ENCODE results near the gene TCF7L1. TPM values are rescaled to one million over a fixed set of nuclear protein-coding genes. Genes with fewer than 3 reads are reported as not detected.

TCF7L1 gene
- polyA plus RNA-seq, 1 of the 3 experiments (the other 2 are of a cell fraction) = 3.7 TPM

DNA sequence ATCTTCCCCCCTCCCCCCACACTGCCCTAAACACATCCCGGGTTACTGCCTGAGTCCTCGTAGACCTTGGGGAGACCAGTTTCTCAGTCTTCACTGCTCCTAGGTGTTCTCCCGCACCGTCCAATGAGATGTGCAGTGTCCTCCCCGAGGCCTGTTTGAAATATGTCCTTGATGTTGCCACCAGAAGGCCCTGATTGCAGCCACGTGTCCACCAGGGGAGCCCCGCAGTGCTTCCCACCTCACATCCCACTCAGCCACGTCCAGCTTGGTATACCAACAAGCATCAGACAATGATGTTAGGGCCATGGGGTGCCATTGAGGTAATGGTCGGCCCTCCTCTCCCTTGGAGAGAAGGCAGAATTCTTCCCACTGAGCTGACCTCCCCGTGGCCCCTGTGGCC lies 38.7 kb downstream of the TCF7L1 start:
- POLR2A ChIA-PET = no interaction called here
- Histone ChIP-seq H2AFZ (ENCODE audit: low read depth) (no peak overlapping the region), H3K36me3 (replicated peaks in 1 of 2; ENCODE audit: control insufficient read depth in 1 of 2, insufficient read depth in 2 of 2, low read length in 1 of 2) (no peaks in the 10 kb centered on the region), H3K4me1 (ENCODE audit: control insufficient read depth in 1 of 2, insufficient read depth in 2 of 2, low read depth in 1 of 2, low read length in 1 of 2) (no peaks in the 10 kb centered on the region), H4K20me1 (ENCODE audit: insufficient read depth) (no peaks in the 10 kb centered on the region), H3F3A (replicated peaks; ENCODE audit: insufficient read depth) (no peaks in the 10 kb centered on the region), H3K27ac (ENCODE audit: low read depth in 2 of 2, low read length in 1 of 2) (no peak overlapping the region), H3K4me2 (no peak overlapping the region), H3K27me3 (ENCODE audit: insufficient read depth) (no peaks in the 10 kb centered on the region), H3K9me2 (no peaks in the 10 kb centered on the region), H3K4me3 (ENCODE audit: low read depth in 2 of 2, low read length in 1 of 2) (no peak overlapping the region), H3K9me3 (no peaks in the 10 kb centered on the region), H3K79me2 (ENCODE audit: insufficient read depth) (no peaks in the 10 kb centered on the region), H3K9ac (no peak overlapping the region)
- CTCF ChIA-PET = interaction anchor here (0.8 to 1.3 kb wide), 3 partner anchors 14 to 113 kb away, joined by 3 read pairs; no protein-coding TSS in a partner anchor
- WGBS (ENCODE audit: low lambda C conversion rate) = 77% methylated on average over 10 of the region's 10 CpGs
- no peak for DNase-seq
- TF ChIP-seq EP300 (IDR thresholded peaks at IDR 0.05; ENCODE audit: borderline replicate concordance in 1 of 2, low read depth in 1 of 2, low read length in 1 of 2) (no peak), FOXM1 (IDR thresholded peaks at IDR 0.05; ENCODE audit: low read depth) (no peak), POLR2AphosphoS5 (IDR thresholded peaks at IDR 0.05; ENCODE audit: low read depth, low read length) (no peak), RXRA (IDR thresholded peaks at IDR 0.05; ENCODE audit: borderline replicate concordance, low read depth) (no peak), ELF1 (IDR thresholded peaks at IDR 0.05) (no peak)
- TF ChIP-seq, protein P1, sequence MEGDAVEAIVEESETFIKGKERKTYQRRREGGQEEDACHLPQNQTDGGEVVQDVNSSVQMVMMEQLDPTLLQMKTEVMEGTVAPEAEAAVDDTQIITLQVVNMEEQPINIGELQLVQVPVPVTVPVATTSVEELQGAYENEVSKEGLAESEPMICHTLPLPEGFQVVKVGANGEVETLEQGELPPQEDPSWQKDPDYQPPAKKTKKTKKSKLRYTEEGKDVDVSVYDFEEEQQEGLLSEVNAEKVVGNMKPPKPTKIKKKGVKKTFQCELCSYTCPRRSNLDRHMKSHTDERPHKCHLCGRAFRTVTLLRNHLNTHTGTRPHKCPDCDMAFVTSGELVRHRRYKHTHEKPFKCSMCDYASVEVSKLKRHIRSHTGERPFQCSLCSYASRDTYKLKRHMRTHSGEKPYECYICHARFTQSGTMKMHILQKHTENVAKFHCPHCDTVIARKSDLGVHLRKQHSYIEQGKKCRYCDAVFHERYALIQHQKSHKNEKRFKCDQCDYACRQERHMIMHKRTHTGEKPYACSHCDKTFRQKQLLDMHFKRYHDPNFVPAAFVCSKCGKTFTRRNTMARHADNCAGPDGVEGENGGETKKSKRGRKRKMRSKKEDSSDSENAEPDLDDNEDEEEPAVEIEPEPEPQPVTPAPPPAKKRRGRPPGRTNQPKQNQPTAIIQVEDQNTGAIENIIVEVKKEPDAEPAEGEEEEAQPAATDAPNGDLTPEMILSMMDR (IDR thresholded peaks at IDR 0.05) = no peak
- TF ChIP-seq, protein P2, sequence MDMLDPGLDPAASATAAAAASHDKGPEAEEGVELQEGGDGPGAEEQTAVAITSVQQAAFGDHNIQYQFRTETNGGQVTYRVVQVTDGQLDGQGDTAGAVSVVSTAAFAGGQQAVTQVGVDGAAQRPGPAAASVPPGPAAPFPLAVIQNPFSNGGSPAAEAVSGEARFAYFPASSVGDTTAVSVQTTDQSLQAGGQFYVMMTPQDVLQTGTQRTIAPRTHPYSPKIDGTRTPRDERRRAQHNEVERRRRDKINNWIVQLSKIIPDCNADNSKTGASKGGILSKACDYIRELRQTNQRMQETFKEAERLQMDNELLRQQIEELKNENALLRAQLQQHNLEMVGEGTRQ (IDR thresholded peaks at IDR 0.05; ENCODE audit: borderline replicate concordance, low read depth, low read length) = no peak

DNA sequence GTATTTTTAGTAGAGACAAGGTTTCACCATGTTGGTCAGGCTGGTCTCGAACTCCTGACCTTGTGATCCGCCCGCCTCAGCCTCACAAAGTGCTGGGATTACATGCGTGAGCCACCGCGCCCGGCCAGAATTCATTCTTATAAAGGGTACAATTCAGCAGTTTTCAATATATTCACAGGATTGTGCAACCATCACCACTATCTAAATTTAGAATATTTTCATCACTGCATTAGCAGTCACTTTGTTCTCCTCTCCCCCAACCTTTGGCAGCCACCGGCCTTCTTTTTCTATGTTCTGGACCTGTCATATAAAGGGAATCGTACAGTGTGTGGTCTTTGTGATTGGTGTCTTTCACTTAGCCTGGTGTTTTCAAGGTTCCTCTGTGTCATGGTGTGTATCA lies 40.7 kb downstream of the TCF7L1 start:
- H4K20me1 ChIP-seq (ENCODE audit: insufficient read depth) = no peaks in the 10 kb centered on the region
- POLR2A ChIA-PET = no interaction called here
- 91% methylated on average over 9 of the region's 9 CpGs for WGBS (ENCODE audit: low lambda C conversion rate)
- no peak overlapping the region for H2AFZ ChIP-seq (ENCODE audit: low read depth)
- TF ChIP-seq POLR2AphosphoS5 (IDR thresholded peaks at IDR 0.05; ENCODE audit: low read depth, low read length) (no peak), TCF12 (IDR thresholded peaks at IDR 0.05) (no peak), RFX5 (IDR thresholded peaks at IDR 0.05; ENCODE audit: low read length) (no peak), FOXJ3 (CRISPR knock-in tag; IDR thresholded peaks at IDR 0.05) (no peak), MEF2A (IDR thresholded peaks at IDR 0.05; ENCODE audit: borderline replicate concordance, low read depth) (no peak), FOXM1 (IDR thresholded peaks at IDR 0.05; ENCODE audit: low read depth) (no peak), JUND (IDR thresholded peaks at IDR 0.05) (no peak), CHD2 (IDR thresholded peaks at IDR 0.05; ENCODE audit: low read length, partially characterized antibody) (no peak)
- TF ChIP-seq, protein P3, sequence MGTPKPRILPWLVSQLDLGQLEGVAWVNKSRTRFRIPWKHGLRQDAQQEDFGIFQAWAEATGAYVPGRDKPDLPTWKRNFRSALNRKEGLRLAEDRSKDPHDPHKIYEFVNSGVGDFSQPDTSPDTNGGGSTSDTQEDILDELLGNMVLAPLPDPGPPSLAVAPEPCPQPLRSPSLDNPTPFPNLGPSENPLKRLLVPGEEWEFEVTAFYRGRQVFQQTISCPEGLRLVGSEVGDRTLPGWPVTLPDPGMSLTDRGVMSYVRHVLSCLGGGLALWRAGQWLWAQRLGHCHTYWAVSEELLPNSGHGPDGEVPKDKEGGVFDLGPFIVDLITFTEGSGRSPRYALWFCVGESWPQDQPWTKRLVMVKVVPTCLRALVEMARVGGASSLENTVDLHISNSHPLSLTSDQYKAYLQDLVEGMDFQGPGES (IDR thresholded peaks at IDR 0.05; ENCODE audit: low read depth, low read length) = no peak
- TF ChIP-seq, protein P4, sequence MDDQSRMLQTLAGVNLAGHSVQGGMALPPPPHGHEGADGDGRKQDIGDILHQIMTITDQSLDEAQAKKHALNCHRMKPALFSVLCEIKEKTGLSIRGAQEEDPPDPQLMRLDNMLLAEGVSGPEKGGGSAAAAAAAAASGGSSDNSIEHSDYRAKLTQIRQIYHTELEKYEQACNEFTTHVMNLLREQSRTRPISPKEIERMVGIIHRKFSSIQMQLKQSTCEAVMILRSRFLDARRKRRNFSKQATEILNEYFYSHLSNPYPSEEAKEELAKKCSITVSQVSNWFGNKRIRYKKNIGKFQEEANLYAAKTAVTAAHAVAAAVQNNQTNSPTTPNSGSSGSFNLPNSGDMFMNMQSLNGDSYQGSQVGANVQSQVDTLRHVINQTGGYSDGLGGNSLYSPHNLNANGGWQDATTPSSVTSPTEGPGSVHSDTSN (IDR thresholded peaks at IDR 0.05) = no peak
- TF ChIP-seq, protein P5, sequence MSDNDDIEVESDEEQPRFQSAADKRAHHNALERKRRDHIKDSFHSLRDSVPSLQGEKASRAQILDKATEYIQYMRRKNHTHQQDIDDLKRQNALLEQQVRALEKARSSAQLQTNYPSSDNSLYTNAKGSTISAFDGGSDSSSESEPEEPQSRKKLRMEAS (IDR thresholded peaks at IDR 0.05; ENCODE audit: low read depth) = no peak
- TF ChIP-seq, protein P1 (IDR thresholded peaks at IDR 0.05) = no peak
- TF ChIP-seq, protein P6, sequence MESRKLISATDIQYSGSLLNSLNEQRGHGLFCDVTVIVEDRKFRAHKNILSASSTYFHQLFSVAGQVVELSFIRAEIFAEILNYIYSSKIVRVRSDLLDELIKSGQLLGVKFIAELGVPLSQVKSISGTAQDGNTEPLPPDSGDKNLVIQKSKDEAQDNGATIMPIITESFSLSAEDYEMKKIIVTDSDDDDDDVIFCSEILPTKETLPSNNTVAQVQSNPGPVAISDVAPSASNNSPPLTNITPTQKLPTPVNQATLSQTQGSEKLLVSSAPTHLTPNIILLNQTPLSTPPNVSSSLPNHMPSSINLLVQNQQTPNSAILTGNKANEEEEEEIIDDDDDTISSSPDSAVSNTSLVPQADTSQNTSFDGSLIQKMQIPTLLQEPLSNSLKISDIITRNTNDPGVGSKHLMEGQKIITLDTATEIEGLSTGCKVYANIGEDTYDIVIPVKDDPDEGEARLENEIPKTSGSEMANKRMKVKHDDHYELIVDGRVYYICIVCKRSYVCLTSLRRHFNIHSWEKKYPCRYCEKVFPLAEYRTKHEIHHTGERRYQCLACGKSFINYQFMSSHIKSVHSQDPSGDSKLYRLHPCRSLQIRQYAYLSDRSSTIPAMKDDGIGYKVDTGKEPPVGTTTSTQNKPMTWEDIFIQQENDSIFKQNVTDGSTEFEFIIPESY (IDR thresholded peaks at IDR 0.05; ENCODE audit: borderline replicate concordance, low read depth) = no peak
- H3K27ac ChIP-seq (ENCODE audit: low read depth in 2 of 2, low read length in 1 of 2) = no peak overlapping the region
- H3K36me3 ChIP-seq (replicated peaks in 1 of 2; ENCODE audit: control insufficient read depth in 1 of 2, insufficient read depth in 2 of 2, low read length in 1 of 2) = no peaks in the 10 kb centered on the region
- no peaks in the 10 kb centered on the region for H3K79me2 ChIP-seq (ENCODE audit: insufficient read depth)
- CTCF ChIA-PET = no interaction called here
- H3K9ac ChIP-seq = no peak overlapping the region
- no peak for DNase-seq
- no peaks in the 10 kb centered on the region; a peak in 1 of 4 replicates for H3K4me1 ChIP-seq (ENCODE audit: control insufficient read depth in 1 of 2, insufficient read depth in 2 of 2, low read depth in 1 of 2, low read length in 1 of 2)
- H3F3A ChIP-seq (replicated peaks; ENCODE audit: insufficient read depth) = no peaks in the 10 kb centered on the region
- H3K9me2 ChIP-seq = no peaks in the 10 kb centered on the region
- H3K4me2 ChIP-seq = no peak overlapping the region
- H3K4me3 ChIP-seq (ENCODE audit: low read depth in 2 of 2, low read length in 1 of 2) = no peak overlapping the region
- H3K27me3 ChIP-seq (ENCODE audit: insufficient read depth) = no peaks in the 10 kb centered on the region
- H3K9me3 ChIP-seq = no peaks in the 10 kb centered on the region

Data from SK-N-SH (cell line).